Inflammatory macrophage (primary cell): ENCODE data around the gene GNAQ.
"Not testable (repeated sequence)": the region's sequence is repeated elsewhere in the genome, so short reads cannot be mapped to it uniquely, and the experiment has no call there.

Experiments
- DNase-seq, 2 donors: peaks; one replicate each; pipeline ENCODE4 v3.0.0-alpha.2; 2020 to 2022

The GNAQ gene

DNA sequence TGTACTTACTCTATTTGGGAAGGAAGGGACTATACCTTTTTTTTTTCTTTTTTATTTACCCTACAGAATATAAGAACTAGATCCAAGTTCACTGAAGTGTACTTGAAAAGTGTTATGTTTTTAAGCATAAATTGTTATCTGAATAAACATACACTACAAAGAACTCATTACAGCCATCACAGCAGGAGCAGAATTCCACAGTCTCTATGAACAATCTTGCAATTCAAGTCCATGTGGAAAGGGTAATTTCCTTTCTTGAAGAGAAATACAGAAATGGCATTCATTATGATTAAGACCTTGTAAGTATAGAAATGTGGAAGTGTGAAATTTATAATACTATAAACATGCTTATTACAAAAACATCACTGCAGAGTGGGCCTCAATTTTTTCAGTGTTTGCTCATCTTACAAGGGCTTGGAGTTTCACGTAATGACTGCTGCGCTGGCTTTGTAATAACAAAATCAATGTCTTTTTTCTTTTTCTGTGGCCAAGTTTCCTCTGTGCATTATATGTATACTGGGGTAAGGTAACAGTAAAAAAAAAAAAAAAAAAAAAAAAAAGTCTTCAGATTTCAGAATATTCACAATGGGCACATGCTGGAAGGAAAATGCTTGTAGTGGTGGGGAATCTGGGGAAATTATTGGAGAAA lies 306.4 kb downstream of the GNAQ start:
- no peak for DNase-seq

DNA sequence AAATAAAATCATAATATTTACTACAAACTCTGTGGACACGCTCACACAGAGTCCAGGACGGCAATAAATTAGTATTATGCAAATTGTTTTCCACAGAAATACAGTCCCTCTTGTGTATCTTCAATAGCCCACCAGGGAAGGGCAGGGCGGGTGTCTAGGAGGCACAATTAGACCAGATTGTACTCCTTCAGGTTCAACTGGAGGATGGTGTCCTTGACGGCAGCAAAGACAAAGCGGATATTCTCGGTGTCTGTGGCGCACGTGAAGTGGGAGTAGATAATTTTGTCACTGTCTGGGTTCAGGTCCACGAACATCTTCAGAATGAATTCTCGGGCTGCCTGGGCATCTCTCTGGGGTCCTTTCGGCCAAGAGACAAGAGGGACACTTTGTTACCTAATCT lies 310.5 kb downstream of the GNAQ start:
- DNase-seq, result not testable (repeated sequence)

DNA sequence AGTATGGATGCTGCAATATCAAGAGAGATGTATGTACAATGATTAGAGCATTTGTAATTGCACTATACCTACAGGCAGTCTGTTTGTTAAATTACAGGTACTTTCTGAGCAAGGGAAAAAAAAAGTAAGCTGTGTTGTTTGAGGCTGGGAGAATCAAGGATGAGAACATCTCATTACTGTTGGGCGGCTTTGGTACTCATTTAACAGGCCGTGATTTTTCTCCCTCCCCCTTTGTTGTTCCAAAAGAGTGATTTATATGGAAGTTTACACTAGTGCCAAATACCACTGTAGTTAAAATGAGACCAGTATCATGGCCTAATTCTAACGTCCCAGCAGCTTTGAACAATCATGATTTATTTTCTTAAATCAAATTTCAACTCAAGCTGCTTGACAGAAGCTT lies 312.3 kb downstream of the GNAQ start:
- no peak for DNase-seq

DNA sequence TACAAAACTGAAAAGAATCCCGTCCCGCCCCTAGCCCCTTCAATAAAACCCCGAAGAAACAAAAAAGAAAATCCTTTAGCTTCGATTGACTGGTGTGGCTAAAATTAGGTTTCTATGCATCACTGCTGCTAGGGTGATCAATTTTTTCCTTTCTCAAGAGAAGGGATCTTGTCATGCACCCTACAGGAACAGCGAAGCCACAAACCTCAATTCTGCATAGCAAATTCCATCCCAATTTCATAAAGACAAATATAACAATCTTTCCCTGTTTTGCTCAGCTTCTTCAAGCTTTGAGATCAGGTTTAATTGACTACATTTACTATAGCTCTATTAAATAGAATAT lies 313.3 kb downstream of the GNAQ start:
- DNase-seq, result not testable (repeated sequence)

DNA sequence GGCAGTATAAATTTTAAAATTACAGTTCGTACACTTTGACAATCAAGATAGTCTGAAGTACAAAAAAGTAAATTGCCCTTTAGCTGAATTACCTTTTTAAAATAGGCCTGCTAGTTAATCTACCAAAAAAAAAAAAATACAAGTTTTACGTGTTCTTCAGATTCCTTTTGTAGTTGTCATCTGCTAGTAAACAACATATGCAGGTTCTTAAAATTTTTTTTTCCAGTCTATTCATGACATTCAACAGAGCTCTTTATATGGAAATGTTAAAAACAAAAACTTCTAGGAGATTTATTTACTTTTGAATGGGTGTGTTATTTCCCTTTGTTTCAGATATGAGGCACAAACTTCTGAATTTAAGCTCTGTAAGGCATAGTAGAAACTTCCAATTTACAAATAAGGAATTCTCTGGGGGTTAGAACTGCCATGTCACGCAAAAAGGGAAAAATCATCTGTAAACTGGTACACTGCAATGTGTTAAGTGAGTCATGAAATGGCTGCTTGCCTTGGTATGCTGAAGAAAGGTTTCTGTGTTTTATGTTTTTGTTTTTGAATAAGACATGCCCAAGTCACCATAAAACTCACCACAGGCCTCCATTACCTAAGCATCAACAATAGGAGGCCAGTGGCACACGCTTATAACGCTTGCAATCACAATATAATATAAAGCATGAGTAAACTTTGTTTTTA lies 313.9 kb downstream of the GNAQ start:
- DNase-seq, result not testable (repeated sequence)

DNA sequence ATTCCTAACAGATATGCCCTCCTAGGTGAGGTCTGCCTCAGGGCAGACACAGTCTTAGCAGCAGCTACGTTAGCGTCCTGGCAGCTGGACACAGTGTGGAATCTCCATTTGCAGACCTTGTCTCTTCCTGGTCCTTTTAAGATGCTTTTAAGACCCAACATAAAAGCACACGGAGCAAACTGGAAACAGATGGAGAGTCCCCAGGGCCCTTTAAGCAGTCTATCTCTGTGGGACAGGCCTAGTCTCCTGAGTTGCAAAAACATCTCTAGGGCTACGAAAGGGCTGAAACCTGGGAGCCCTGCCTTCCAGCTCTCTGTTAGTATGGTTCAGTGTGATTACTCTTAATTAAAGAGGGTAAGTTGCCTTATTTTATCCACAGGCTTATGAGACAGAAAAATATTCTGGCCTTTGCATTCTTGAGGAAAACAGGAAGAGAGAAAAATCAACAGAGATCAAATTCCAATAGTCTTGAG lies 317.5 kb downstream of the GNAQ start:
- no peak for DNase-seq

DNA sequence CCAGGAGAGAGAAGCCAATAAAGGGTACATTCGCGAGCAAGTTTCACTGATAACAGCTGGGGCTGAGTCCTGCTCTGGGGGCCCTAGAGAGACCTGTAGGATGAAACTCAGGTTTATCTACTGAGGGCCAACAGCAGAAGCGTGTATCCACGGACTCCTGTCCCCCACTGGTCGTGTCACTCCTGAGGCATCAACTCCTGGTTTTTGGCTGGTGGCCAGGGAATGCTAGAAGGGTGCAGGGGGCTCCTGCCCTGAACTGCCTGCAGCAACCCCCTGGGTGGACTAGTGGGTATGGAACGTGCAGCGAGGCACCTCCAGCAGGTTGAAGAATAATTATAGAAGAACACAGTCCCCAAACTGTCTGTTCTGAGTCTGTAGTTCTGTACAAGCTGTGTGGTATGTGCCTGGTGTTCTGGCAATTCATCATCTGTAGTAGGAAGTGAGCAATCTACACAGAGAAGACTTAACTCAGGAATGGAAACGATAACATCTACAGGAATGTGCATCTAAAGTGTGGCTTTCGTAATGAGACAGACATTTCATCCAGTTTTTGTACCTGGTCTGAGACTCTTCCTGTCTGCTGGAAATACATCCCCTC lies 319.0 kb downstream of the GNAQ start:
- no peak for DNase-seq

DNA sequence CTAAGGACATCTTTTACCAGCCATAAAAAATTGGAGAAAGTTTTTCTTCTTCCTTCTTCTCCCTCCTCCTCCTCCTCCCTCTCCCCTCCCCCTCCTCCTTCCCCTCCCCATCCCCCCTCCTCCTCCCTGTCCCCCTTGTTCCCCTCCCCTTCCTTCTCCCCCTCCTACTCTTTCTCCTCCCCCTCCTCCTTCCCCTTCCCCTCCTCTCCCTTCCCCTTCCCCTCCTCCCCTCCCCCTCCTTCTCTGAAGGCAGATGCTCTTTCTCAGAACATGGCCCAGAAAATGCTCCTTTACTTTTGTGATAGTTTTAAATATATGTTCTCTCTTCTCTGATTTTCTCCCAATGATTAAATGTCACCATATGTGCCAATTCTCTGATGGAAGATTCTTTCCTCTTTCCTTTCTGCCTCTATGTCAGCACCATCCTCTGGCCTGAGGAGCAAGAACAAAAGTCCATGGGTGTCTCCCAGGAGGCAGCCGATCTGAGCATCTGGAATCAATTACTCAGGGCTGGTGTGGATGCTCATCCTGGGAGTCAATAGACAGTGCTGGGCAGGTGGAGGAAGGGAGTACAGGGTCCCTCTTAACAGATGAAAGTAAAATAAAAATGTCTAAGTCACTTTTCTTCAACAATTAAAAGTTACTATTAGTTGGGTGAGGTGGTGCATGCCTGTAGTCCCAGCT lies 320.5 kb downstream of the GNAQ start:
- no peak for DNase-seq

DNA sequence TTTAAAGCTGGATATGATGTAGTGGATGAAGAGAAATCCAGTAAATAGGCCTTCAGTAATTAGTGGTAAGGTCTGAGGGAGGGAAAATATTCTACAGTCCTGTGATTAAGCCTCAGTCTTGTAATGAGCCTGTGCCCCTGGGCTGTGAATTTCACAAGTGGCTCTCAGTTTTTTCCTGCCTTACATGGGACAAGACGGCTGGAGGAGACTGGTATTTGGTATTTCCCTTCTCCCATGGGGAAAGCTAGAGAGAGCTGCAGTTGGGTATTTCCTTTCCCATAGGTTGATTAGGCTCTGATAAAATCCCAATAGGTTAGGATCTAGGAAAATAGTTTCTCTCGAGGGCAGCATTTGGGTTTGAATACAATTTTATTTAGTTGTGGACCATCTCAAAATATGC lies 321.3 kb downstream of the GNAQ start:
- DNase-seq, result peak; percentile 13 to 22

DNA sequence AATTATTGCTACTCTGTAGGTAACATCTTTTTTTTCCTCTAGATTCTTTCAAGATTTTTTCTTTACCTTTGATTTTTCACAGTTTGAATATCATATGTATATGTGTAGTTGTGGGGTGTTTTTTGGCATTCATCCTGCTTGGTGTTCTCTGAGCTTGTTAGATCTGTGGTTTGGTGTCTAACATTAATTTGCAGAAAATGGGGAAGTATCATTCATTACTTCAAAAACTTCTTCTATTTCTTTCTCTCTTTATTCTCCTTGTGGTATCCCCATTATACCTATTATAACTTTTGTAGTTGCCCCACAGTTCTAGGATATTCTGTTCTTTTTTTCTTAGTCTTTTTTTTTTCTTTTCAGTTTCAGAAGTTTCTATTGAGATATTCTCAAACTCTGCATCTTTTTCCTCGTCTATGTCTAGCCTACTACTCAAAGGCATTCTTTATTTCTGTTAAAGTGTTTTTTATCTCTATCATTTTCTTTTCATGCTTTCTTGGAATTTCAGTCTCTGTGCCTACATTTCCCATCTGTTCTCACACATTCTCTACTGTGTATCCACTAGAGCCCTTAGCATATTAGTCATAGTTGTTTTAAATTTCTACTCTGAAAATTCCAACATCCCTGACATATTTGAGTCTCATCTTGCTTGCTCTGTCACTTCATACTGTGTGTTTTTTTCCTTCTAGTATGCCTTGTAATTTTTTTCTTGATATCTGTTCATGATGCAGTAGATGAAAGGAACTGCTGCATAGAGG lies 323.4 kb downstream of the GNAQ start:
- DNase-seq, result no peak

DNA sequence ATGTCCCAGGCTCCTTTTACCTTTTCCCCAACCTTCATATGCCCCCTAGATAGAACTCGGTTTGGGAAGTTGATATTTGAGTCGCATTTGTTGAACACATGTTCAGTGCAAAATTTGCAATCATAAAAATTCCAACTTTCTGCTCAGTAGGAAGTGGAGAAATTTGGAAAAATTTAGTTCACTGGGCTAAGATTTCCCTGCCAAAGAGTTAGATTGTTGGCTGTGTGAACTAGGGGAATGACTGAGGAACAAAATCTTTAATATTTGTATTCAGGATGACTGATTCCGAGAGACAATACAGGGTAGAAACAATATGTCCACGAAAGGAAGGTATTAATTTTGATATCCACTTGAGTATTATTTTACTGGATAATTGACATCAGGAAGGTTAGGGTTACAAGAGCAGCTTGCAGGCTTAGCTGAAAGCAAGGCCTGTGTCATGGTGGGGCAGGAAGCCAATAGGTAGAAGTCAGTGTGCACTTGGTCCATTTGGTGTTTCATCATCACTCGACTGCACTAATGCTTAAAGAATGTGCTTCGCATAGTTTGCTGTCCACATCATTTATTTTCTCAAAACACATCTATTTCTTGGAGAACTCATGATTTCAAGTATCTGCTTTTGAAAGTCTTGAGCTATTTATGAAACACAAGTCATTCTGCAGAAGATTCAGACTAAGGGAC lies 324.1 kb downstream of the GNAQ start:
- no peak for DNase-seq

DNA sequence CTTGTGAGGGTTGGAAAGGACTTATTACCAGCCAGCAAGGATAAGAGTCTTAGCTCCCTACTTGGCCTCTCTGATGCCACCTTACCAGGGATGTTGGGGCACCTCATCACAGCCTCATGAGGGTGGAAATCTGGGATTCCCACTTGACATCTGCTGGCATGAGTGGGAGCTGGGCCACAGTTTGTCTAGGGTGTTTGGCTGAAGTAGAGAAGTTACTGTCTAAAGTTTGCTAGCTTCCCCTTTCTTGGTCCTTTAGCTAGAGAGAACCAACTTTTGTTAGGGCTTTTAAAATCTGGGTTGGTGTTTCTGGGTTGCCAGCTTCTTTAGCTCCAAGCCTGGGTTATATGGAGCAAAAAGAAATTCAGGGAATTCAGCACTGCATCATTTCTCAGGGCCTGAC lies 326.0 kb downstream of the GNAQ start:
- DNase-seq, result peak; percentile 24 to 40

DNA sequence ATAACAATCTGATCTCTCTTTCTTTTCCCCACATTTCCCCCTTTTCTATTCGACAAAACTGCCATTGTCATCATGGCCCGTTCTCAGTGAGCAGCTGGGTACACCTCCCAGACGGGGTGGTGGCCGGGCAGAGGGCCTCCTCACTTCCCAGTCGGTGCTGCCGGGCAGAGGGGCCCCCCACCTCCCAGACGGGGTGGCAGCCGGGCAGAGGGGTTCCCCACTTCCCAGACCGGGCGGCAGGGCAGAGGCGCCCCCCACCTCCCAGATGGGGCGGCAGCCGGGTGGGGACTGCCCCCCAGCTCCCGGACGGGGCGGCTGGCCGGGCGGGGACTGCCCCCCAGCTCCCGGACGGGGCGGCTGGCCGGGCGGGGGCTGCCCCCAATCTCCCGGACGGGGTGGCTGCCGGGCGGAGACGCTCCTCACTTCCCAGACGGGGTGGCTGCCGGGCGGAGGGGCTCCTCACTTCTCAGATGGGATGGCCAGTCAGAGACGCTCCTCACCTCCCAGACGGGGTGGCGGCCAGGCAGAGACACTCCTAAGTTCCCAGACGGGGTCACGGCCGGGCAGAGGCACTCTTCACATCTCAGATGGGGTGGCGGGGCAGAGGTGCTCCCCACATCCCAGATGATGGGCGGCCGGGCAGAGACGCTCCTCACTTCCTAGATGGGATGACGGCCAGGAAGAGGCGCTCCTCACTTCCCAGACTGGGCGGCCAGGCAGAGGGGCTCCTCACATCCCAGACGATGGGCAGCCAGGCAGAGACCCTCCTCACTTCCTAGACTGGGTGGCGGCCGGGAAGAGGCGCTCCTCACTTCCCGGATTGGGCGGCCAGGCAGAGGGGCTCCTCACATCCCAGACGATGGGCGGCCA lies 328.9 kb downstream of the GNAQ start:
- not testable (repeated sequence) for DNase-seq

DNA sequence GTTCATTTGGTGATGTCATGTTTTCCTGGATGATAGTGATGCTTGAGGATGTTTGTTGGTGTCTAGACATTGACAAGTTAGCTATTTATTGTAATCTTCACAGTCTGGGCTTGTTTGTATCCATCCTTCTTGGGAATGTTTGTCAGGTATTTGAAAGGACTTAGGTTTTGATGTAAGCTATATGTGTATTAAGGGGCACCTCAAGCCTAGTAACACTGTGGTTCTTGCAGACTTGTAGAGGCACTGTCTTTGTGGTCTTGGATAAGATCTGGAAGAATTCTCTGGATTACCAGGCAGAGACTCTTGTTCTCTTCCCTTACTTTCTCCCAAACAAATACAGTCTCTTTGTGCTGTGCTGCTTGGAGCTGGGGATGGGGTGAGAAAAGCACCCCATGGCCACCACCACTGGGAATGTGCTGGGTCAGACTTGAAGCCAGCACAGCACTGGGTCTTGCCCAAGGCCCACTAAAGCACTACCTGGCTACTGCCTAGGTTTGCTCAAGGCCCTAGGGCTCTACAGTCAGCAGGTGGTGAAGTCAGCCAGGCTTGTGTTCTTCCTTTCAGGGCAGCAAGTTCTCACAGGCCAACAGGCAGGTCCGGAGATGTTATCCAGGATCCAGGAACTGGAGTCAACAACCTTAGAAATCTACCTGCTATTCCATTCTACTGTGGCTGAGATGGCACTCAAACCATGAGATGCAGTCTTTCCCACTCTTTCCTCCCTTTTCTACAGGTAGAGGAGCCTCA lies 334.2 kb downstream of the GNAQ start:
- no peak for DNase-seq

DNA sequence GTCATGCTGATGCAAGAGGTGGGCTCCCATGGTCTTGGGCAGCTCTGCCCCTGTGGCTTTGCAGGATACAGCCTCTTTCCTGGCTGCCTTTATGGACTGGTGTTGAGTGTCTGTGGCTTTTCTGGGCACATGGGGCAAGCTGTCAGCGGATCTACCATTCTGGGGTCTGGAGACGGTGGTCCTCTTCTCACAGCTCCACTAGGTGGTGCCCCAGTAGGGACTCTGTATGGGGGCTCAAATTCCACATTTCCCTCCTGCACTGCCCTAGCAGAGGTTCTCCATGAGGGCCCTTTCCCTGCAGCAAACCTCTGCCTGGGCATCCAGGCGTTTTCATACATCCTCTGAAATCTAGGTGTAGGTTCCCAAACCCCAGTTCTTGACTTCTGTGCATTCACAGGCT lies 340.9 kb downstream of the GNAQ start:
- DNase-seq, result not testable (repeated sequence)

DNA sequence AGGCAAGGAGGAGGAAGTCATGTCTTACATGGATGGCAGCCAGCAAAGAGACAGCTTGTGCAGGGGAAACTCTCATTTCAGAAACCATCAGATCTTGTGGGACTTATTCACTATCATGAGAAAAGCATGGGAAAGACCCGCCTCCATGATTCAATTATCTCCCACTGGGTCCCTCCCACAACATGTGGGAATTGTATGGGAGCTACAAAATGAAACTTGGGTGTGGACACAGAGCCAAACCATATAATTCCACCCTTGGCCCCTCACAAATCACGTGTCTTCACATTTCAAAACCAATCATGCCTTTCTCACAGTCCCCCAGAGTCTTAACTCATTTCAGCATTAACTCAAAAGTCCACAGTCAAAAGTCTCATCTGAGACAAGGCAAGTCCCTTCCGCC lies 341.5 kb downstream of the GNAQ start:
- DNase-seq, result not testable (repeated sequence)

DNA sequence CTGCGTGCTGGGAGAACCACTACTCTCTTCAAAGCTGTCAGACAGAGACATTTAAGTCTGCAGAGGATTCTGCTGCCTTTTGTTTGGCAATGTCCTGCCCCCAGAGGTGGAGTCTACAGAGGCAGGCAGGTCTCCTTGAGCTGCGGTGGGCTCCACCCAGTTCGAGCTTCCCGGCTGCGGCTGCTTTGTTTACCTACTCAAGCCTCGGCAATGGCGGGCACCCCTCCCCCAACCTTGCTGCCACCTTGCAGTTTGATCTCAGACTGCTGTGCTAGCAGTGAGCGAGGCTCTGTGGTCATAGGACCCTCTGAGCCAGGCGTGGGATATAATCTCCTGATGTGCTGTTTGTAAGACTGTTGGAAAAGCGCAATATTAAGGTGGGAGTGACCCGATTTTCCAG lies 343.9 kb downstream of the GNAQ start:
- DNase-seq, result not testable (repeated sequence)

DNA sequence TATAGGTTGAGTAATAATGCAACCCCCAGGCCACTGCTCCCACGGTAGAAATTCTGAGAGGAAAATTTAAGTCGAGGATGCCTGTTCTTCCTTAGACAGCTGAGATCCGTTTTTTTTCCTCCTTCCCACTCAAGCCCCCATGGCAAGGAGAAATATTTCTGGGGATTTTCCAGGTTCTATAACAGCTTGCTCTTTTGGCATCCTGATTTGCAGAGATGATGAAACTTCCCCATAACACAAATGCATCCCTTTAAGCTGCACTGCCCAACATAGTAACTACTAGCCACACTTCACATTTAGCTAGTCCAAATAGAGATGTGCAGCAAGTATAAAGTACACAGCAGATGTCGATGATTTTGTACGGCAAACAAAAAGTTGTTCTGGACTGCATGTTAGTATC lies 351.0 kb downstream of the GNAQ start:
- DNase-seq, result peak; percentile 15 to 20

DNA sequence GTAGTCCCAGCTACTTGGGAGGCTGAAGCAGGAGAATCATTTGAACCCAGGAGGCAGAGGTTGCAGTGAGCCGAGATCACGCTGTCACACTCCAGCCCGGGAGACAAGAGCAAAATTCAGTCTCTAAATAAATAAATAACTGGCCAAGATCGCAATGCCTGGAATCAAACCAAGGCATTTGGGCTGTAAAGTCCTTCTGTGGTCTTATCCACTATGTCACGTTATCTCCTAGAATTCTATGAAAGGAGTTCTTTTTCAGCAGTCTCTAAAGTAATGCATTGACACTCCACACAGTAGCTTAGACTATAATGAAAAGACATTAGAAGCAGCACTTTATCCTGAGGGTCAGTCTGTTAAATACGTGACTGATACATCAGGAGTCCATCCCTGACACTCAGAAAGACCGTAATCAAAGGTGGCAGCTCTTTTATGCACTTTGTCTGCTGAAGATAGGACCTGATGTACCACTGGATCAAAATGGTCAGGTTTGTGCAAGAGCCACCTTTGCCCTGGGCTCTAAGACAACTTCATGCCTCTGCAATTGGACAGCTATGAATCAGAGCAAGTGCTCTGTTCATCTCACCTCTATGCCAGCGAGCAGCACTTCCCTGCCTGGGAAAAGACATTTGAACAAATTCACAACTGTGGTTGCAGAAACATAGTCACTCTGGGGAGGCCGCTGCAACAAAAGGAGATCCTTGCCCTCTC lies 351.8 kb downstream of the GNAQ start:
- DNase-seq, result no peak

DNA sequence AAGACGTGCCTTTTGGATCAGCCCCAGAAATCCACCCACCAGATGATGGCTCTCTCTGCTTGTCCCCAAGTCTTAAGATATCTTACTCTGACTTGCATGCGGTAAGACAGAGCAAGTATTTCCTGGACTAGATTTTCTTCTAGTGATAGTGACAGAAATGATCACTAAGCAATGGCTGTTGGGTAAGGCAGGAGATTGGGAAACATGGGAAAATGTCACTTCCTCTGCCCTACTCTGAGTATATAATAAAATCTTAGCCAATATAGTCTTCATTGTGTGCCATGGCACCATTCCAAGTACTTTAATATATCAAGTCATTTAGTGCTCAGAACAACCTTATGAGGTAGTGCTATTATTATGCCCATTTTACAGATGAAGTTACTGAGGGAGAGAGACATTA lies 352.5 kb downstream of the GNAQ start:
- DNase-seq, result peak; percentile 77 to 96
